Glutamatergic neuron (in vitro differentiated cells): ENCODE measurements around the gene TACC2. TPM values are rescaled to one million over a fixed set of nuclear protein-coding genes. Genes with fewer than 3 reads are reported as not detected.
"Not testable (repeated sequence)": the region's sequence is repeated elsewhere in the genome, so short reads cannot be mapped to it uniquely, and the experiment has no call there.

Experiments used
- DNase-seq: peaks from one replicate; pipeline ENCODE4 v3.0.0; 2022
- H3K27ac Mint-ChIP-seq: one replicate; pipeline ENCODE4 v1.8.0; 2020; ENCODE audit warnings: mild to moderate bottlenecking, mixed read lengths, inconsistent platforms; ENCODE audit not compliant: unreplicated experiment
- H3K27me3 Mint-ChIP-seq: one replicate; pipeline ENCODE4 v1.8.0; 2020; ENCODE audit warnings: mild to moderate bottlenecking, moderate library complexity, mixed read lengths, inconsistent platforms; ENCODE audit not compliant: unreplicated experiment
- H3K36me3 Mint-ChIP-seq: one replicate; pipeline ENCODE4 v1.8.0; 2020; ENCODE audit warnings: mild to moderate bottlenecking, mixed read lengths, inconsistent platforms; ENCODE audit not compliant: unreplicated experiment
- H3K4me1 Mint-ChIP-seq: one replicate; pipeline ENCODE4 v1.8.0; 2020; ENCODE audit warnings: mild to moderate bottlenecking, low read depth, mixed read lengths, inconsistent platforms; ENCODE audit not compliant: unreplicated experiment
- H3K4me3 Mint-ChIP-seq: one replicate; pipeline ENCODE4 v1.8.0; 2020; ENCODE audit warnings: mild to moderate bottlenecking, mixed read lengths, inconsistent platforms; ENCODE audit not compliant: unreplicated experiment
- H3K9me3 Mint-ChIP-seq: one replicate; pipeline ENCODE4 v1.8.0; 2020; ENCODE audit warnings: mild to moderate bottlenecking, moderate library complexity, mixed read lengths, inconsistent platforms; ENCODE audit not compliant: unreplicated experiment
- CTCF ChIP-seq: fragments of 200-600 bp; sonication (generic); IDR thresholded peaks from one replicate; pipeline ENCODE4 v1.5.0; 2021; ENCODE audit not compliant: partially characterized antibody, unreplicated experiment
- total RNA-seq: library from RNA; stranded (reverse); fragmentation: NEBNext Ultra II Directional; extraction: Animal tissue kit (Norgen Biotek cat#: 25700); gene quantifications from one replicate; pipeline ENCODE4 v1.2.1, GENCODE V29; 2021; ENCODE audit not compliant: unreplicated experiment

The TACC2 gene
- total RNA-seq, 1 donor from 2014 or later = 499 TPM

- Mint-ChIP-seq H3K4me1 (peaks cover 10% of the 10 kb centered on the region), H3K4me3 (no peak overlapping the region), H3K9me3 (peaks cover 6% of the 10 kb centered on the region), H3K27ac (no peak overlapping the region), H3K27me3 (peaks cover 8% of the 10 kb centered on the region), H3K36me3 (no peaks in the 10 kb centered on the region)
- no peak for TF ChIP-seq CTCF
- no peak for DNase-seq
Observed at GRCh38 chr10:122057841-122058413, 69.0 kb downstream of the TACC2 start.

- H3K4me3 Mint-ChIP-seq = no peak overlapping the region
- H3K9me3 Mint-ChIP-seq = peaks cover 4% of the 10 kb centered on the region
- DNase-seq = no peak
- H3K36me3 Mint-ChIP-seq = no peaks in the 10 kb centered on the region
- H3K27ac Mint-ChIP-seq = no peak overlapping the region
- no peak for TF ChIP-seq CTCF
- peaks cover 8% of the 10 kb centered on the region for H3K27me3 Mint-ChIP-seq
- peaks cover 6% of the 10 kb centered on the region for H3K4me1 Mint-ChIP-seq
Observed at GRCh38 chr10:122060250-122060649, 71.3 kb downstream of the TACC2 start.

GRCh38 chr10:122062831-122063674 lies 74.1 kb downstream of the TACC2 start:
- peak overlapping the region; percentile 7 for H3K27ac Mint-ChIP-seq
- peaks cover 5% of the 10 kb centered on the region for H3K27me3 Mint-ChIP-seq
- no peak for DNase-seq
- H3K36me3 Mint-ChIP-seq = no peaks in the 10 kb centered on the region
- H3K4me3 Mint-ChIP-seq = no peak overlapping the region
- TF ChIP-seq CTCF = no peak
- peaks cover 6% of the 10 kb centered on the region for H3K4me1 Mint-ChIP-seq
- H3K9me3 Mint-ChIP-seq = peaks cover 3% of the 10 kb centered on the region

- H3K4me1 Mint-ChIP-seq, H3K27me3 Mint-ChIP-seq, H3K4me3 Mint-ChIP-seq, H3K36me3 Mint-ChIP-seq, DNase-seq, H3K27ac Mint-ChIP-seq, H3K9me3 Mint-ChIP-seq: not testable (repeated sequence)
Observed at GRCh38 chr10:122066337-122066939, 77.5 kb downstream of the TACC2 start.

- no peak for DNase-seq
- TF ChIP-seq CTCF = no peak
- Mint-ChIP-seq H3K4me3 (no peak overlapping the region), H3K9me3 (no peaks in the 10 kb centered on the region), H3K4me1 (no peaks in the 10 kb centered on the region), H3K27ac (no peak overlapping the region), H3K36me3 (no peaks in the 10 kb centered on the region), H3K27me3 (peaks cover 3% of the 10 kb centered on the region)
Observed at GRCh38 chr10:122068844-122069243, 79.9 kb downstream of the TACC2 start.
